K562 (cell line): ENCODE measurements around the gene TENM4. TPM values are rescaled to one million over a fixed set of nuclear protein-coding genes. Genes with fewer than 3 reads are reported as not detected.

Experiments
- ATAC-seq: fragments of 200-7000 bp; cut with Tn5 transposase; 3 replicates; pipeline ENCODE4 v1.9.1; 2020; ENCODE audit warnings: moderate library complexity
- BruUV-seq: library from RNA; stranded (reverse); fragments of 400-500 nt; replicated peaks from 2 replicates; lab custom pipeline; 2021; lab: Mats Ljungman, UMichigan
- CTCF ChIA-PET: fragments of 300-600 bp; formaldehyde crosslinking; extraction: SDS; loops from one replicate; lab custom pipeline; 2021; ENCODE audit warnings: low intra/inter-chr PET ratio; lab: Yijun Ruan, JAX
- POLR2A ChIA-PET: fragments of 300-600, 350-650 bp; sonication (Branson Sonifier 250); formaldehyde crosslinking; extraction: SDS; loops from one replicate; lab custom pipeline; 2021; ENCODE audit warnings: antibody characterized with exemption, inconsistent platforms; lab: Yijun Ruan, JAX
- DNase-seq, 4 experiments: peaks; one replicate each; pipeline versions ENCODE4 v3.0.0 to v3.0.0-alpha.2; 2011 to 2018; ENCODE audit warnings: low spot score in 3 of 4, mixed read lengths in 3 of 4; ENCODE audit errors: extremely low read depth in 1 of 4
- FAIRE-seq: peaks from 2 replicates; lab custom pipeline; 2011; peaks lifted over from hg19 to GRCh38; lab: Jason Lieb, UNC
- H2AFZ ChIP-seq: 2 replicates; pipeline ENCODE4 v1.6.0; 2011; ENCODE audit warnings: low read depth, low read length, control low read depth, inconsistent platforms
- H3K27ac ChIP-seq: fragments of 200-600 bp; 3 replicates; pipeline ENCODE4 v1.8.0; 2011; ENCODE audit warnings: low read depth, mild to moderate bottlenecking, control low read depth, inconsistent platforms, low read length, moderate library complexity, mixed read lengths; ENCODE audit errors: extremely low read depth
- H3K27me3 ChIP-seq, 2 experiments: fragments of 300-600 bp in 1 of 2; 2 replicates in 1 of 2; 3 replicates in 1 of 2; pipeline versions ENCODE4 v1.6.0 to v1.8.0; 2011; ENCODE audit warnings: inconsistent platforms in 2 of 2, low read length in 2 of 2, mild to moderate bottlenecking in 1 of 2, mixed read lengths in 1 of 2, moderate library complexity in 1 of 2; ENCODE audit not compliant: control insufficient read depth in 2 of 2, insufficient read depth in 2 of 2
- H3K36me3 ChIP-seq: fragments of 300-600 bp; 3 replicates; pipeline ENCODE4 v1.8.0; 2011; ENCODE audit warnings: mild to moderate bottlenecking, low read length, inconsistent platforms; ENCODE audit not compliant: control insufficient read depth, insufficient read depth
- H3K4me1 ChIP-seq, 2 experiments: fragments of 200-600 bp in 1 of 2; replicated peaks in 1 of 2; 2 replicates in 1 of 2; 3 replicates in 1 of 2; pipeline versions ENCODE4 v1.5.1 to v1.8.0; 2011; ENCODE audit warnings: inconsistent platforms in 2 of 2, low read length in 2 of 2, mild to moderate bottlenecking in 1 of 2, mixed read lengths in 1 of 2, moderate library complexity in 1 of 2; ENCODE audit not compliant: control insufficient read depth in 2 of 2, insufficient read depth in 2 of 2
- H3K4me2 ChIP-seq: 2 replicates; pipeline ENCODE4 v1.6.1; 2011; ENCODE audit warnings: low read length, control low read depth, inconsistent platforms, mixed read lengths; ENCODE audit not compliant: insufficient read depth
- H3K4me3 ChIP-seq: fragments of 200-600 bp; sonication (generic), shearing (Covaris generic); 2 replicates; pipeline ENCODE4 v1.5.1; 2016; ENCODE audit warnings: control low read depth, inconsistent platforms
- H3K79me2 ChIP-seq: fragments of 200-600 bp; 3 replicates; pipeline ENCODE4 v1.8.0; 2011; ENCODE audit warnings: low read length, inconsistent platforms; ENCODE audit not compliant: control insufficient read depth, insufficient read depth
- H3K9ac ChIP-seq, 2 experiments: 2 replicates each; pipeline versions ENCODE4 v1.6.0 to v1.6.1; 2011; ENCODE audit warnings: low read depth in 2 of 2, low read length in 2 of 2, control low read depth in 1 of 2, inconsistent platforms in 1 of 2, mild to moderate bottlenecking in 1 of 2, mixed read lengths in 1 of 2; ENCODE audit not compliant: insufficient read depth in 1 of 2
- H3K9me1 ChIP-seq: one replicate; pipeline ENCODE4 v1.6.0; 2011; ENCODE audit warnings: inconsistent platforms, mild to moderate bottlenecking, low read length, moderate library complexity; ENCODE audit not compliant: control insufficient read depth, insufficient read depth
- H3K9me3 ChIP-seq: replicated peaks from 2 replicates; pipeline ENCODE4 v1.5.1; 2011; ENCODE audit warnings: low read depth, low read length, inconsistent platforms; ENCODE audit not compliant: control insufficient read depth, insufficient read depth
- H4K20me1 ChIP-seq: replicated peaks from 2 replicates; pipeline ENCODE4 v1.6.1; 2011; ENCODE audit warnings: low read length, inconsistent platforms, mixed read lengths; ENCODE audit not compliant: control insufficient read depth, insufficient read depth
- ATF3 ChIP-seq, 2 experiments: fragments of 450-650 bp in 1 of 2; sonication (generic) in 1 of 2; formaldehyde crosslinking in 1 of 2; IDR thresholded peaks in 1 of 2; conservative IDR thresholded peaks in 1 of 2; 2 replicates each; pipeline versions ENCODE4 v1.6.1 to v1.8.1; 2016 to 2023; ENCODE audit warnings: mild to moderate bottlenecking in 2 of 2, moderate library complexity in 2 of 2, inconsistent platforms in 1 of 2, missing genetic modification reagents in 1 of 2
- CBFB ChIP-seq: sonication (generic); formaldehyde crosslinking; IDR thresholded peaks from 2 replicates; pipeline ENCODE4 v1.4.0; 2020; ENCODE audit warnings: mild to moderate bottlenecking, missing genetic modification reagents
- CBX2 ChIP-seq: fragments of 200-600 bp; sonication (generic); IDR thresholded peaks from one replicate; pipeline ENCODE4 v1.6.1; 2012; ENCODE audit warnings: mild to moderate bottlenecking, low read length, inconsistent platforms; ENCODE audit not compliant: insufficient read depth, poor library complexity, severe bottlenecking
- DACH1 ChIP-seq: fragments of 450-650 bp; IDR thresholded peaks from 2 replicates; pipeline ENCODE4 v1.6.1; 2018; ENCODE audit not compliant: partially characterized antibody
- HMG20A ChIP-seq: fragments of 450-650 bp; formaldehyde crosslinking; conservative IDR thresholded peaks from 2 replicates; pipeline ENCODE4 v1.4.0; 2020; ENCODE audit warnings: mild to moderate bottlenecking, mixed read lengths
- JUN ChIP-seq, 2 experiments: sonication (generic) in 1 of 2; formaldehyde crosslinking in 1 of 2; IDR thresholded peaks; 2 replicates each; pipeline versions ENCODE4 v1.6.1 to v1.8.0; 2012 to 2022; ENCODE audit warnings: borderline replicate concordance in 2 of 2, mild to moderate bottlenecking in 2 of 2, improper control_type of control experiment in 1 of 2, low read depth in 1 of 2, low read length in 1 of 2, missing genetic modification reagents in 1 of 2
- PTTG1 ChIP-seq: fragments of 450-650 bp; IDR thresholded peaks from 2 replicates; pipeline ENCODE4 v1.6.1; 2016; ENCODE audit warnings: low read depth, mild to moderate bottlenecking, missing genetic modification characterization, missing compliant biosample characterization
- RFX7 ChIP-seq: fragments of 250-450 bp; sonication (Bioruptor Pico); IDR thresholded peaks from 2 replicates; pipeline ENCODE4 v1.5.1; 2021; ENCODE audit warnings: mild to moderate bottlenecking
- SFPQ ChIP-seq: fragments of 200-400 bp; formaldehyde crosslinking; IDR thresholded peaks from 2 replicates; pipeline ENCODE4 v1.6.1; 2017; ENCODE audit warnings: mild to moderate bottlenecking, low read depth, low read length, moderate library complexity
- SPI1 ChIP-seq: IDR thresholded peaks from 2 replicates; pipeline ENCODE4 v1.6.1; 2011; ENCODE audit warnings: low read depth, low read length, control low read depth, borderline replicate concordance
- U2AF1 ChIP-seq: fragments of 200-400 bp; formaldehyde crosslinking; optimal IDR thresholded peaks from 2 replicates; pipeline ENCODE3; 2017; ENCODE audit warnings: mild to moderate bottlenecking, low read depth, low read length, moderate library complexity
- ZBTB34 ChIP-seq: fragments of 250-450 bp; sonication (Bioruptor Pico); IDR thresholded peaks from 2 replicates; pipeline ENCODE4 v1.8.0; 2021; ENCODE audit warnings: mild to moderate bottlenecking, moderate library complexity
- ZKSCAN1 ChIP-seq: fragments of 150-350 bp; IDR thresholded peaks from 2 replicates; pipeline ENCODE4 v1.6.1; 2016; ENCODE audit warnings: low read depth, low read length
- ZNF12 ChIP-seq: sonication (generic); formaldehyde crosslinking; IDR thresholded peaks from 2 replicates; pipeline ENCODE4 v1.4.0; 2020; ENCODE audit warnings: mild to moderate bottlenecking, missing genetic modification reagents
- ZNF431 ChIP-seq: sonication (generic); formaldehyde crosslinking; IDR thresholded peaks from 2 replicates; pipeline ENCODE4 v1.8.0; 2022; ENCODE audit warnings: mild to moderate bottlenecking, missing genetic modification reagents
- WGBS: fragments of 100-300 bp; shearing (Covaris generic); methylation state at CpG from one replicate; pipeline ENCODE4 v1.1.6; 2016; ENCODE audit warnings: low coverage, mixed read lengths; ENCODE audit not compliant: insufficient coverage; ENCODE audit errors: missing lambda C conversion rate; 5-methylcytosine and 5-hydroxymethylcytosine counted together
- in situ Hi-C: fragments of 300-500 bp; cut with MboI; formaldehyde crosslinking; loops from 4 replicates; pipeline ENCODE4 v1.15.0; 2018; ENCODE audit warnings: inconsistent platforms, mixed read lengths
- intact Hi-C: fragments of 100-400 bp; cut with micrococcal nuclease; formaldehyde crosslinking; loops from 2 replicates; pipeline ENCODE4 v1.14.2; 2022
- polyA plus RNA-seq, 8 experiments: library from polyadenylated mRNA; depleted of rRNA in 4 of 8; stranded (reverse) in 5 of 8; unstranded in 3 of 8; fragments of >200 nt; fragmentation: Nextera tagmentation in 2 of 8; fragmentation: Illumina TruSeq in 1 of 8; extraction: Ambion mirVana in 2 of 8; extraction: Trizol in 1 of 8; gene quantifications; 2 replicates each; pipeline versions ENCODE4 v1.2.1 to v1.2.3, GENCODE V29; 2011 to 2014; ENCODE audit warnings: inconsistent platforms in 1 of 8, missing spikeins in 1 of 8
- total RNA-seq, 7 experiments: library from RNA; depleted of rRNA in 6 of 7; stranded (reverse); fragments of >200 nt in 6 of 7; fragmentation: Illumina TruSeq in 2 of 7; extraction: Trizol in 2 of 7; gene quantifications; 2 replicates each; pipeline versions ENCODE4 v1.2.1 to v1.2.3, GENCODE V29; 2011 to 2021; ENCODE audit warnings: low replicate concordance in 1 of 7

The TENM4 gene
- total and polyA plus RNA-seq, 9 of the 15 experiments (the other 6 are each of a cell fraction or from before 2014, with no cell fraction given) = 0.16 TPM; not detected in 8

GRCh38 chr11:78657968-78658839, 782.6 kb downstream of the TENM4 start (continued):
- TF ChIP-seq ZKSCAN1 = no peak

- POLR2A ChIA-PET = interaction anchor here (2.3 kb wide), 1 partner anchor 9 kb away, joined by 9 read pairs; no protein-coding TSS in a partner anchor
- TF ChIP-seq PTTG1 (tag) (no peak), DACH1 (no peak), SPI1 (no peak), ATF3 (IDR thresholded peaks at IDR 0.05) (no peak), ATF3 (CRISPR knock-in tag; conservative IDR thresholded peaks at IDR 0.05) (no peak), SFPQ (no peak), ZNF12 (CRISPR knock-in tag) (no peak), RFX7 (CRISPR knock-in tag) (no peak), U2AF1 (no peak), HMG20A (CRISPR knock-in tag) (no peak), ZNF431 (CRISPR knock-in tag) (no peak), CBX2 (no peak), ZBTB34 (CRISPR knock-in tag) (no peak), CBFB (CRISPR knock-in tag) (no peak), JUN (IDR thresholded peaks at IDR 0.05; ENCODE audit: borderline replicate concordance, low read depth, low read length) (no peak), JUN (CRISPR knock-in tag; IDR thresholded peaks at IDR 0.05; ENCODE audit: borderline replicate concordance) (no peak)
Measured at GRCh38 chr11:78657441-78657840, 783.4 kb downstream of the TENM4 start.

More at GRCh38 chr11:78657441-78657840, 783.4 kb downstream of the TENM4 start:
- BruUV-seq = no TSS peak
- no peaks in the 10 kb centered on the region for H3K9me1 ChIP-seq
- no peak for ATAC-seq
- no peaks in the 10 kb centered on the region for H3K9me3 ChIP-seq
- H3K27ac ChIP-seq = no peak overlapping the region
- CTCF ChIA-PET = no interaction called here
- H3K4me2 ChIP-seq = no peak overlapping the region
- H3K36me3 ChIP-seq = no peaks in the 10 kb centered on the region
- H3K9ac ChIP-seq = no peak overlapping the region
- no peak for DNase-seq
- FAIRE-seq = no peak
- H3K27me3 ChIP-seq = peaks cover 5 to 55% of the 10 kb centered on the region in 2 experiments; a peak in 3 of 5 replicates
- no peak overlapping the region for H2AFZ ChIP-seq
- 0% methylated on average over 4 of the region's 4 CpGs for WGBS
- H3K79me2 ChIP-seq = no peaks in the 10 kb centered on the region
- intact Hi-C loops (no loop called here), in situ Hi-C loops (loop anchor here (10.0 kb wide), 1 partner anchor 1497 kb away; no protein-coding TSS in a partner anchor)
- H3K4me1 ChIP-seq = no peaks in the 10 kb centered on the region
- no peaks in the 10 kb centered on the region for H4K20me1 ChIP-seq
- H3K4me3 ChIP-seq = no peak overlapping the region
